K562 (cell line): ENCODE results near the gene SMIM36. TPM values are rescaled to one million over a fixed set of nuclear protein-coding genes. Genes with fewer than 3 reads are reported as not detected.
A peak's percentile ranks its signal among the peaks of the same experiment; 100 is the strongest.

ENCODE experiments used
- ATAC-seq: fragments of 200-7000 bp; cut with Tn5 transposase; 3 replicates; pipeline ENCODE4 v1.9.1; 2020; ENCODE audit warnings: moderate library complexity
- BruUV-seq: library from RNA; stranded (reverse); fragments of 400-500 nt; replicated peaks from 2 replicates; lab custom pipeline; 2021; lab: Mats Ljungman, UMichigan
- CTCF ChIA-PET: fragments of 300-600 bp; formaldehyde crosslinking; extraction: SDS; loops from one replicate; lab custom pipeline; 2021; ENCODE audit warnings: low intra/inter-chr PET ratio; lab: Yijun Ruan, JAX
- POLR2A ChIA-PET: fragments of 300-600, 350-650 bp; sonication (Branson Sonifier 250); formaldehyde crosslinking; extraction: SDS; loops from one replicate; lab custom pipeline; 2021; ENCODE audit warnings: antibody characterized with exemption, inconsistent platforms; lab: Yijun Ruan, JAX
- DNase-seq, 4 experiments: peaks; one replicate each; pipeline versions ENCODE4 v3.0.0 to v3.0.0-alpha.2; 2011 to 2018; ENCODE audit warnings: low spot score in 3 of 4, mixed read lengths in 3 of 4; ENCODE audit errors: extremely low read depth in 1 of 4
- FAIRE-seq: peaks from 2 replicates; lab custom pipeline; 2011; peaks lifted over from hg19 to GRCh38; lab: Jason Lieb, UNC
- H2AFZ ChIP-seq: 2 replicates; pipeline ENCODE4 v1.6.0; 2011; ENCODE audit warnings: low read depth, low read length, control low read depth, inconsistent platforms
- H3K27ac ChIP-seq: fragments of 200-600 bp; 3 replicates; pipeline ENCODE4 v1.8.0; 2011; ENCODE audit warnings: low read depth, mild to moderate bottlenecking, control low read depth, inconsistent platforms, low read length, moderate library complexity, mixed read lengths; ENCODE audit errors: extremely low read depth
- H3K27me3 ChIP-seq, 2 experiments: fragments of 300-600 bp in 1 of 2; 2 replicates in 1 of 2; 3 replicates in 1 of 2; pipeline versions ENCODE4 v1.6.0 to v1.8.0; 2011; ENCODE audit warnings: inconsistent platforms in 2 of 2, low read length in 2 of 2, mild to moderate bottlenecking in 1 of 2, mixed read lengths in 1 of 2, moderate library complexity in 1 of 2; ENCODE audit not compliant: control insufficient read depth in 2 of 2, insufficient read depth in 2 of 2
- H3K36me3 ChIP-seq: fragments of 300-600 bp; 3 replicates; pipeline ENCODE4 v1.8.0; 2011; ENCODE audit warnings: mild to moderate bottlenecking, low read length, inconsistent platforms; ENCODE audit not compliant: control insufficient read depth, insufficient read depth
- H3K4me1 ChIP-seq, 2 experiments: fragments of 200-600 bp in 1 of 2; replicated peaks in 1 of 2; 2 replicates in 1 of 2; 3 replicates in 1 of 2; pipeline versions ENCODE4 v1.5.1 to v1.8.0; 2011; ENCODE audit warnings: inconsistent platforms in 2 of 2, low read length in 2 of 2, mild to moderate bottlenecking in 1 of 2, mixed read lengths in 1 of 2, moderate library complexity in 1 of 2; ENCODE audit not compliant: control insufficient read depth in 2 of 2, insufficient read depth in 2 of 2
- H3K4me2 ChIP-seq: 2 replicates; pipeline ENCODE4 v1.6.1; 2011; ENCODE audit warnings: low read length, control low read depth, inconsistent platforms, mixed read lengths; ENCODE audit not compliant: insufficient read depth
- H3K4me3 ChIP-seq: fragments of 200-600 bp; sonication (generic), shearing (Covaris generic); 2 replicates; pipeline ENCODE4 v1.5.1; 2016; ENCODE audit warnings: control low read depth, inconsistent platforms
- H3K79me2 ChIP-seq: fragments of 200-600 bp; 3 replicates; pipeline ENCODE4 v1.8.0; 2011; ENCODE audit warnings: low read length, inconsistent platforms; ENCODE audit not compliant: control insufficient read depth, insufficient read depth
- H3K9ac ChIP-seq, 2 experiments: 2 replicates each; pipeline versions ENCODE4 v1.6.0 to v1.6.1; 2011; ENCODE audit warnings: low read depth in 2 of 2, low read length in 2 of 2, control low read depth in 1 of 2, inconsistent platforms in 1 of 2, mild to moderate bottlenecking in 1 of 2, mixed read lengths in 1 of 2; ENCODE audit not compliant: insufficient read depth in 1 of 2
- H3K9me1 ChIP-seq: one replicate; pipeline ENCODE4 v1.6.0; 2011; ENCODE audit warnings: inconsistent platforms, mild to moderate bottlenecking, low read length, moderate library complexity; ENCODE audit not compliant: control insufficient read depth, insufficient read depth
- H3K9me3 ChIP-seq: replicated peaks from 2 replicates; pipeline ENCODE4 v1.5.1; 2011; ENCODE audit warnings: low read depth, low read length, inconsistent platforms; ENCODE audit not compliant: control insufficient read depth, insufficient read depth
- H4K20me1 ChIP-seq: replicated peaks from 2 replicates; pipeline ENCODE4 v1.6.1; 2011; ENCODE audit warnings: low read length, inconsistent platforms, mixed read lengths; ENCODE audit not compliant: control insufficient read depth, insufficient read depth
- BDP1 ChIP-seq: IDR thresholded peaks from 3 replicates; pipeline ENCODE4 v1.6.1; 2011; ENCODE audit not compliant: insufficient read length, insufficient read depth
- CEBPG ChIP-seq, 3 experiments: fragments of 200-800 bp in 1 of 3; sonication (Bioruptor generic) in 1 of 3; sonication (generic) in 1 of 3; formaldehyde crosslinking in 1 of 3; IDR thresholded peaks in 2 of 3; conservative IDR thresholded peaks in 1 of 3; 2 replicates each; pipeline versions ENCODE4 v1.6.1 to v1.8.0; 2016 to 2022; ENCODE audit warnings: missing compliant biosample characterization in 2 of 3, missing genetic modification characterization in 2 of 3, mild to moderate bottlenecking in 1 of 3, missing genetic modification reagents in 1 of 3
- DPF2 ChIP-seq: fragments of 450-650 bp; IDR thresholded peaks from 2 replicates; pipeline ENCODE4 v1.6.1; 2016
- EP300 ChIP-seq: IDR thresholded peaks from 2 replicates; pipeline ENCODE4 v1.6.1; 2012; ENCODE audit warnings: low read length, improper control_type of control experiment
- FOXJ2 ChIP-seq: fragments of 200-800 bp; sonication (Bioruptor generic); IDR thresholded peaks from 2 replicates; pipeline ENCODE4 v1.6.1; 2016; ENCODE audit warnings: missing genetic modification characterization, missing compliant biosample characterization
- IRF1 ChIP-seq: sonication (generic); formaldehyde crosslinking; IDR thresholded peaks from 2 replicates; pipeline ENCODE4 v1.8.0; 2022; ENCODE audit warnings: missing genetic modification reagents, mild to moderate bottlenecking, borderline replicate concordance
- KDM1A ChIP-seq, 2 experiments: fragments of 450-650 bp; IDR thresholded peaks; 2 replicates each; pipeline ENCODE4 v1.6.1; 2016; ENCODE audit warnings: mild to moderate bottlenecking in 2 of 2
- KLF10 ChIP-seq: fragments of 250-450 bp; sonication (Bioruptor Pico); IDR thresholded peaks from 2 replicates; pipeline ENCODE4 v1.6.1; 2021; ENCODE audit warnings: matching md5 sums
- MYNN ChIP-seq, 2 experiments: sonication (generic); formaldehyde crosslinking in 1 of 2; IDR thresholded peaks; 2 replicates each; pipeline versions ENCODE4 v1.5.0 to v1.6.1; 2016 to 2020; ENCODE audit warnings: antibody characterized with exemption in 1 of 2, missing genetic modification reagents in 1 of 2
- NCOR1 ChIP-seq: fragments of 450-650 bp; IDR thresholded peaks from 2 replicates; pipeline ENCODE4 v1.6.1; 2016; ENCODE audit warnings: mild to moderate bottlenecking, moderate library complexity
- NR1H2 ChIP-seq: sonication (generic); formaldehyde crosslinking; IDR thresholded peaks from 2 replicates; pipeline ENCODE4 v1.4.0; 2020; ENCODE audit warnings: mild to moderate bottlenecking, missing genetic modification reagents
- OTX1 ChIP-seq: fragments of 450-650 bp; formaldehyde crosslinking; IDR thresholded peaks from 2 replicates; pipeline ENCODE4 v1.4.0; 2022; ENCODE audit warnings: mild to moderate bottlenecking
- SIN3A ChIP-seq, 2 experiments: fragments of 150-350 bp in 1 of 2; IDR thresholded peaks; 2 replicates each; pipeline ENCODE4 v1.6.1; 2011 to 2016; ENCODE audit warnings: borderline replicate concordance in 2 of 2, low read depth in 2 of 2, low read length in 2 of 2, mild to moderate bottlenecking in 2 of 2, moderate library complexity in 2 of 2; ENCODE audit not compliant: control insufficient read depth in 1 of 2
- SMAD3 ChIP-seq: fragments of 450-650 bp; formaldehyde crosslinking; conservative IDR thresholded peaks from 2 replicates; pipeline ENCODE4 v1.4.0; 2020; ENCODE audit warnings: mild to moderate bottlenecking
- TCF3 ChIP-seq: sonication (generic); formaldehyde crosslinking; IDR thresholded peaks from 2 replicates; pipeline ENCODE4 v1.4.0; 2020; ENCODE audit warnings: mild to moderate bottlenecking, missing genetic modification reagents
- TOE1 ChIP-seq, 2 experiments: fragments of 450-650 bp in 1 of 2; sonication (generic) in 1 of 2; formaldehyde crosslinking in 1 of 2; IDR thresholded peaks; 2 replicates each; pipeline versions ENCODE4 v1.7.1 to v1.8.0; 2016 to 2022; ENCODE audit warnings: borderline replicate concordance in 2 of 2, mild to moderate bottlenecking in 2 of 2, antibody characterized with exemption in 1 of 2, inconsistent platforms in 1 of 2, low read depth in 1 of 2, missing genetic modification reagents in 1 of 2, moderate library complexity in 1 of 2
- TRIM24 ChIP-seq, 2 experiments: fragments of 450-650 bp; IDR thresholded peaks; 2 replicates each; pipeline ENCODE4 v1.6.1; 2016
- YBX1 ChIP-seq: fragments of 450-650 bp; IDR thresholded peaks from 2 replicates; pipeline ENCODE4 v1.7.1; 2016; ENCODE audit warnings: mild to moderate bottlenecking
- ZNF140 ChIP-seq: fragments of 250-450 bp; sonication (Bioruptor Pico); IDR thresholded peaks from 2 replicates; pipeline ENCODE4 v1.8.0; 2021; ENCODE audit warnings: moderate library complexity, mild to moderate bottlenecking, inconsistent platforms
- ZNF175 ChIP-seq: fragments of 200-800 bp; sonication (Bioruptor generic); IDR thresholded peaks from 2 replicates; pipeline ENCODE4 v1.6.1; 2016; ENCODE audit warnings: low read depth, mild to moderate bottlenecking, missing genetic modification characterization, missing compliant biosample characterization
- ZNF583 ChIP-seq: fragments of 250-450 bp; sonication (Bioruptor Pico); IDR thresholded peaks from 2 replicates; pipeline ENCODE4 v1.4.0; 2020
- WGBS: fragments of 100-300 bp; shearing (Covaris generic); methylation state at CpG from one replicate; pipeline ENCODE4 v1.1.6; 2016; ENCODE audit warnings: low coverage, mixed read lengths; ENCODE audit not compliant: insufficient coverage; ENCODE audit errors: missing lambda C conversion rate; 5-methylcytosine and 5-hydroxymethylcytosine counted together
- in situ Hi-C: fragments of 300-500 bp; cut with MboI; formaldehyde crosslinking; loops from 4 replicates; pipeline ENCODE4 v1.15.0; 2018; ENCODE audit warnings: inconsistent platforms, mixed read lengths
- intact Hi-C: fragments of 100-400 bp; cut with micrococcal nuclease; formaldehyde crosslinking; loops from 2 replicates; pipeline ENCODE4 v1.14.2; 2022
- polyA plus RNA-seq, 8 experiments: library from polyadenylated mRNA; depleted of rRNA in 4 of 8; stranded (reverse) in 5 of 8; unstranded in 3 of 8; fragments of >200 nt; fragmentation: Nextera tagmentation in 2 of 8; fragmentation: Illumina TruSeq in 1 of 8; extraction: Ambion mirVana in 2 of 8; extraction: Trizol in 1 of 8; gene quantifications; 2 replicates each; pipeline versions ENCODE4 v1.2.1 to v1.2.3, GENCODE V29; 2011 to 2014; ENCODE audit warnings: inconsistent platforms in 1 of 8, missing spikeins in 1 of 8
- total RNA-seq, 7 experiments: library from RNA; depleted of rRNA in 6 of 7; stranded (reverse); fragments of >200 nt in 6 of 7; fragmentation: Illumina TruSeq in 2 of 7; extraction: Trizol in 2 of 7; gene quantifications; 2 replicates each; pipeline versions ENCODE4 v1.2.1 to v1.2.3, GENCODE V29; 2011 to 2021; ENCODE audit warnings: low replicate concordance in 1 of 7

SMIM36 gene
- total and polyA plus RNA-seq, 9 of the 15 experiments (the other 6 are each of a cell fraction or from before 2014, with no cell fraction given), result not detected

GRCh38 chr17:55436224-55437158, 74.8 kb downstream of the SMIM36 start:
- no TSS peak for BruUV-seq
- no peak overlapping the region for H3K9ac ChIP-seq
- H3K79me2 ChIP-seq, result no peaks in the 10 kb centered on the region
- no peaks in the 10 kb centered on the region for H3K36me3 ChIP-seq
- H3K4me3 ChIP-seq, result no peak overlapping the region
- ChIA-PET POLR2A (no interaction called here), CTCF (no interaction called here)
- in situ Hi-C loops, result no loop called here
- no peaks in the 10 kb centered on the region for H4K20me1 ChIP-seq
- no peak overlapping the region for H2AFZ ChIP-seq
- no peak overlapping the region for H3K27ac ChIP-seq
- ATAC-seq (peak; percentile 41; the same call in 2 of the 3 replicates), DNase-seq (no peak), FAIRE-seq (no peak)
- H3K9me1 ChIP-seq, result no peaks in the 10 kb centered on the region
- intact Hi-C loops, result no loop called here
- H3K27me3 ChIP-seq, result no peaks in the 10 kb centered on the region
- H3K9me3 ChIP-seq, result no peaks in the 10 kb centered on the region
- 44% methylated on average over 4 of the region's 4 CpGs for WGBS
- H3K4me2 ChIP-seq, result no peak overlapping the region
- H3K4me1 ChIP-seq, result peaks cover 0 to 22% of the 10 kb centered on the region in 2 experiments; a peak in 3 of 5 replicates
- TF ChIP-seq KLF10 (CRISPR knock-in tag) (no peak), EP300 (peak; percentile 66), YBX1 (no peak), SIN3A (IDR thresholded peaks at IDR 0.05; ENCODE audit: borderline replicate concordance in 2 of 2, control insufficient read depth in 1 of 2, low read depth in 2 of 2, low read length in 2 of 2) (no peak), NR1H2 (CRISPR knock-in tag) (no peak), TOE1 (IDR thresholded peaks at IDR 0.05; ENCODE audit: borderline replicate concordance) (no peak), TOE1 (CRISPR knock-in tag; IDR thresholded peaks at IDR 0.05; ENCODE audit: borderline replicate concordance, low read depth) (no peak), SMAD3 (CRISPR knock-in tag) (no peak), CEBPG (CRISPR knock-in tag; IDR thresholded peaks at IDR 0.05) (0 out of 2 replicates have a peak, but pooled peaks have one; percentile 21), CEBPG (tag; conservative IDR thresholded peaks at IDR 0.05 in 1 of 2, IDR thresholded peaks at IDR 0.05 in 1 of 2) (peak in 1 of 2 experiments; percentile 56; a peak in 1 of 4 replicates), ZNF140 (CRISPR knock-in tag) (no peak), MYNN (IDR thresholded peaks at IDR 0.05) (no peak), MYNN (CRISPR knock-in tag; IDR thresholded peaks at IDR 0.05) (no peak), OTX1 (CRISPR knock-in tag) (no peak), DPF2 (peak; percentile 49; the same call in 1 of the 2 replicates), ZNF175 (CRISPR knock-in tag) (no peak), FOXJ2 (tag) (no peak), ZNF583 (CRISPR knock-in tag) (no peak), IRF1 (CRISPR knock-in tag) (no peak), TRIM24 (IDR thresholded peaks at IDR 0.05) (peak; percentile 80 to 84; a peak in 3 of 4 replicates), TCF3 (peak; percentile 77), KDM1A (IDR thresholded peaks at IDR 0.05) (no peak), NCOR1 (peak; percentile 48), BDP1 (no peak)
